Measurements from ENCODE around the gene FETUB.
A peak's percentile ranks its signal among the peaks of the same experiment; 100 is the strongest.
"Not testable (repeated sequence)": the region's sequence is repeated elsewhere in the genome, so short reads cannot be mapped to it uniquely, and the experiment has no call there.

FETUB gene

GRCh38 chr3:186613637-186614265 lies 26.4 kb upstream of the FETUB start:
- no peak for DNase-seq (ENCODE audit: low spot score)

DNA sequence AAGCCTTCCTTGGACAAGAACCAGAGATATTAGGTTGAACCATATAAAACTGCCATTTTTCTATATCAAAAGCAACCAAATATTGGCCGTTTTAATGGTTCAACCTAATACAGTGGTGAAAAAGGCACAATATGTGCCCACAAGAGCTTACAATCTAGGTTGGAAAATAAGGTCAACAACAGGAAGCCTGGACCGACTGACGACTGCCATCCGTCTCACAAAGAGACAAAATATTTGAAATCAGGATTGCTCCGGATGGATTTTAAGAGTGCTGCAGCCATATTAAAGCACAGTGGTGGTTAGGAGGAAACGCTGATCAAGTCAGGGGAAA lies 26.0 kb upstream of the FETUB start:
- DNase-seq (ENCODE audit: low spot score): no peak

- peak; percentile 85 for DNase-seq (ENCODE audit: low spot score)
Measured at GRCh38 chr3:186614597-186615483, 25.4 kb upstream of the FETUB start.

DNA sequence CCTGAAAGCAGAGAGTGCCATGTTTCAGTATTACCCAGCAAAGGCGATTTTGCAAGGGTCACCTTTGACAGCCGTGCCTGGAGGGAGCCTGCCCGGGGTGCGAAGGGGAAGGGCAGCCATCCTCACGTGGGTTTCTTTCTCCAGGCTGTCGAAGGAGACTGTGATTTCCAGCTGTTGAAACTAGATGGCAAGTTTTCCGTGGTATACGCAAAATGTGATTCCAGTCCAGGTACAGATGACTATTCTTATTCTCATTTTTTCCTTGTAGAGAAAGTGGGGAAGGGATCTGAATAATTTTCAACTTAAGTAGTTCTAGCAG lies 23.9 kb upstream of the FETUB start:
- DNase-seq (ENCODE audit: low spot score): no peak

DNA sequence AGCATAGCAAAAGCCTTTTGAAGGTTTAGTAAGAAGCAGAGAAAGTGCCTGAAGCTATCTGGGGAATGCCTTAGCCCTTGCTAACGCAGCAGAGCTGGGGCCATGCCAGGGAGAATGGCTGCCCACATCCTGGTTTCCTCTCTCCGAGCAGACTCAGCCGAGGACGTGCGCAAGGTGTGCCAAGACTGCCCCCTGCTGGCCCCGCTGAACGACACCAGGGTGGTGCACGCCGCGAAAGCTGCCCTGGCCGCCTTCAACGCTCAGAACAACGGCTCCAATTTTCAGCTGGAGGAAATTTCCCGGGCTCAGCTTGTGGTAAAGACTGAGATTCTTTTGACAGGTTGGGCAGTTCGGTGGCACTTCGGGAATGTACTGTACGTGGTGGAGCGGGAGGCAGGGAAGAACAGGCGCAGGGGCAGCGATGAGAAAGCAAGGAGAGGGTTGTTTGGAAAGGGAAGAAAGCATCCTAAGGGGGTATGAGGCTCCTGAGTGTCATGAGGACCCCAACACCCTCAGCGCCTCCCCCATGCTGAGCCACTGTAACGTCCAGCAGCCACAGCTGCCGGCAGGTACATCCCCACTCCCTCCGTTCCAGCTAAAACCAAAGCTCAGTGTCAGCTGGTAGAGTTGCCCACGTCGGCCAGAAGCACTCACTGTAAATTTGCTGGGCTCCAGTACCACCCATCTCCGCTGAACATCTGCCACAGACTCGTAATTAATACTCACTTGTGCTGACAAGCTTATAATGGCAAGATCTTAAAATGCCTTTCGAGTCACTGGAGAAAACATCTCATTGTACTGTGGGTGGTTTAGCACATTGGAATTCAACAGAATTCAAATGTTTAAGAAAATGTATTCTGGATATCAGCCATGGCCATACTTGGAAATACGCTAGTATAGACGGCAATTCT lies 22.9 kb upstream of the FETUB start:
- peak; percentile 98 for DNase-seq (ENCODE audit: low spot score)

DNA sequence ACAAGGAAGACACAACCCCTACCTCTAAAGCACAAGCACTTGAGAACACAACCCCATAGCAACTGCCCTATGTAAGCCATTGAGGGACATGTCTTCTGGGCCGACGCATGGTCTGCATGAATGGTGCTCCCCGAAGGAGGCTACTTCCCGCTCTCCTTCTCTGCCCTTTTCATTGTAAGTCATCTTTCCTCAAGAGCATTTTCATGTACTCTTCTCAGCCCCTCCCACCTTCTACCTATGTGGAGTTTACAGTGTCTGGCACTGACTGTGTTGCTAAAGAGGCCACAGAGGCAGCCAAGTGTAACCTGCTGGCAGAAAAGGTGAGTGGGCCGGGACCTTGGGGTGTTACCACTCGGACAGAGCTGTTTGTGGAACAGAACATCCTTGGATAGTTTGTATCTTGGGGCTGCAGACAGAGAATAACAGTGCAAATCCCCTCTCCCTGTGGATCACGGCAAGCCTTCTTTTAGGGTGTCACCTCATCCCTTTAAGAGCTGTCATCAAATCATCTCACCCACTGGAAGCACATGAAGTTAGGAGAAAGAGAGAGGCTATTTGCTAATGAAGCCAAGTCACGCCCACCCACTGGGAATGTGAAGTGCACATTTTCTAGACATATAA lies 21.8 kb upstream of the FETUB start:
- DNase-seq (ENCODE audit: low spot score): no peak

DNA sequence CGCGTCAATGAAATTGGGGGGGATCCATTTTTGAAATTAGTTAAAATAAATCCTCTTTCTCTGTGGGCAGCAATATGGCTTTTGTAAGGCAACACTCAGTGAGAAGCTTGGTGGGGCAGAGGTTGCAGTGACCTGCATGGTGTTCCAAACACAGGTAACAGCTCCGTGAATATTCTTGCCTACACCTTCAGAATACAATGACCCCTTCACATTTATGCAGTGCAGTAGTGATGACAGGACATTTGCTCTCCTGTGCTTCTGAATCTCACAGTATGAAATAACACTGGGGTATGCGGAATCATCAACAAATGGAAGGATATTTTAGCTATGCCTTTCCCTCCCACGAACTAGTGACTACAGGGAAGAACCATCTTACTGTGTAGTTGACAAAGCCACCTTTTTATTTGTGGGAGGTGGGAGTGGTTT lies 20.4 kb upstream of the FETUB start:
- DNase-seq (ENCODE audit: low spot score): no peak

- no peak for DNase-seq (ENCODE audit: low spot score)
Measured at GRCh38 chr3:186620213-186621092, 19.7 kb upstream of the FETUB start.

DNA sequence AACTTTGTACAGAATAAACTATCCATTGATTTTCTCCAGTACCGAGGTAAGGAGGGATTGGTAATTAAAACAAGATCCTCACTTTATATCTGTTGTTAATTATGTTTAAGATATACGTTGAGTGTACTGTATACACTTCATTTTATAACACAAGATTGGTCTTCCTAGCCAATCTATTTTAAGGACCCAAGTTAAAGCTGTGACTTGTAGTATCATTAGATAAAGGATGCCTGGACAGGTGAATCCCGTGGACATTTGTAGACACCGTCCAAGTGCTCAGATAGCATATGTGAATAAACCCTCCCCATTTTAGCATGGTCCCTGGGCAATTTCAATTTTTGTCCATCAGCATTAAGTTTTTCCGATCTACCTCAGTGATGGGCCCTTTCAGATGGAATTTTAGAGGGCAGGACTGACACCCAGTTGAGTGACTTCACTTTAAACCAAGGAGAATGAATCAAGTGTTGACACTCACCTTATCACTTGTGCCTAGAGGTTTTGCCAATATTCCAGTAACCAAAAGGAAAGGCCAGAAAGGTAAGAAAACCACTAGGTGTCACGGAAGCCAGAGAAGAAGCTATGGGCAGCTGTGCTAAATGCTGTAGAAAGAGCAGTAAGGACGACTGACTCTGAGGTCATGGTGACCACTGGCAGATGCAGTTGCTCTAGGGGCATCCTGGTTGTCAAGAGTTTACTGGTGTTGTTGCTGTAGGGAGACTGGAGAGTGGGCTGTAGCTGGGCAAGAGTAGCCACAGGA lies 18.1 kb upstream of the FETUB start:
- no peak for DNase-seq (ENCODE audit: low spot score)

DNA sequence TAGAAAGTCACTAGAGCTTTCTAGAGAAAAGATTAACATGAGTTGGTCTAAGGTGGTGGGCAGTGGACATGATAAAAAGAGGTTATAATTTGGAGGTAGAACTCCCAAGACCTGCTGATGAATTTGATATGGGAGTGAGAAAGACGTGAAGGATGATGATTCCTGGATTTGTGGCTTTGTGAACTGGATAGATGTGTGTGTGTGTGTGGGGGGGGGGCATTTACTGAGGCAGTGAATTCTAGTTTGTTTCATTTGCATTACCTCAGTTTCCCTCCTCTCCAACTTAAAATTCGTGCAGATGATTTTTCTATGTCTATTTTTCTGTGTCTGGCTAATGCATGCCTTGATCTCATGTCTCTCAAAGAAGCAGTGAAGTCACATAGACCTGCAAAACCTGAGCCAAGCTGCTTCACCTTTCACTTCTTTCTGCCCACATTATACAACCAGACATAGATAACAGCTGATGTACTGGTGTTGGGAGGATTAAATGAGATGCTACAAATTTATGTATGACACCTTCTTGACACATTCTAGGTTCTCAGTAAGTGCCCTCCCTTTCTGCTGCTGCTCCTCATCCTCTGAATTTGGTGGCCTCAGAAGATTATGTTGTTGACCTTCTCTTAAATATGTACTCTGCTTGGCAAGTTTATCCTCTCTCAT lies 17.4 kb upstream of the FETUB start:
- DNase-seq (ENCODE audit: low spot score): no peak

DNA sequence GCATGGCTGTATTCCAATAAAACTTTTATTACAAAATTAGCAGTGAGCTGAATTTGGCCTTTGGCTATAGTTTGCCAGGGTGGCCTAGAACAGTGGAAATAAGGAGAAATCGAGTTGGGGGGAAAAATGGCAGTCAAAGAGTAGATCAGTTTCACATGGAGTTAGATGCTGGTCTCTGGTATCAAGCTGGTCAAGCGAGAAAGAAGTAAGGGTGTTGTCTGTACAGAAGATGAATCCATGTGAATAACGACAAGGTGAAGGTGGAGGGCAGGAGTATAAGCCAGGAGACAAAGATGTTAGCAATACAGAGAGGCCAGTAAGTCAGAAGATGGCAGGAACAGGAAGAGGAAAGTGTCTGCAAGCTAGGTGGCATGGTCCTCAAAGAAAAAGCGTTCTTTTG lies 15.6 kb upstream of the FETUB start:
- no peak for DNase-seq (ENCODE audit: low spot score)

DNA sequence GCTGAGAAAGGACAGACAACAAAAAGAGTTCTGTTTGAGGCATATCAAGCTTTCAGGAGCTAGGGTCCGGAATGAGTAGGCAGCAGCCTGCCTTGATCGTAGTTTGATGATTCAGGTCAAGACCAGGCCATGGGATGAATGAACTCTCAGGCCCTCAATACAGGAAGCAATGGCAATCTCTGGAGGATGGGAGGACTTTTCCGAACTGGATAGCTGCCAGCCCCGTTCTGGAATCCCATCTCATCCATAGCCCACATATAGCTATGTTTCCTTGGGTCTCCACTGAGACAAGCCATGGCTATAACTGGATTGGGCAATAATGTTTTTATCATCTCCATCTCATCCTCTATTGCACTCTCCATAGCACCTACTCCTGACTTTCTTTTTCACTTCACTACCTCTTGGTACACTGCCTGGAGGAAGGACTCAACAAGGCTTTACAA lies 14.6 kb upstream of the FETUB start:
- no peak for DNase-seq (ENCODE audit: low spot score)

DNA sequence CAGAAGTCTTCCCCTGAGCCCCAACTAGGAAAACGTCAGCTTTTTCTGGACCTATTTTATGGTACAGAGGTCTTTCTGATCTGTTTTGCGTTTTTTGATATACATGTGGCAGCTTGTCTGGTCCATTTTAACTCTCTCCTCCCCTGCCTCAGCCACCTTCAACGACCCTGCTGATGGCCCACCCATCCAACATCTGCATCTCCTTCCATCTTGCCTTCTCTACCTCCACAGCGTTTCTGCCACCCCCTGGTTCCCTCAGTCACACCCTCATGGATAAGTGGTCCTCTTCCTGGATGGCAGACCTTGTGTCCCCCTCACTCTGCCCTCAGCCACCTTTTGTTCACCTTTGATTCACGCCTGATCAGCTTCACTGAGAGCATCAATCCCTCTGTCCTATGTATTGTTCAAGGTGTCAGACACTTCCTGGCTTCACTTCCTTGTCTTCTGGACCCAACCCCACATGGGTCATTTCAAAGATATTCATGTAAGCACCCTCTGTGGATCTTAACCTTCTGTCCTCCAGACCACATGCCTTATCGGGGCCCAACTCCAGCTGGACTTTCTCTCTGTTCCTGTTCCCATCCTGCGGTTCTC lies 13.8 kb upstream of the FETUB start:
- DNase-seq (ENCODE audit: low spot score): no peak

DNA sequence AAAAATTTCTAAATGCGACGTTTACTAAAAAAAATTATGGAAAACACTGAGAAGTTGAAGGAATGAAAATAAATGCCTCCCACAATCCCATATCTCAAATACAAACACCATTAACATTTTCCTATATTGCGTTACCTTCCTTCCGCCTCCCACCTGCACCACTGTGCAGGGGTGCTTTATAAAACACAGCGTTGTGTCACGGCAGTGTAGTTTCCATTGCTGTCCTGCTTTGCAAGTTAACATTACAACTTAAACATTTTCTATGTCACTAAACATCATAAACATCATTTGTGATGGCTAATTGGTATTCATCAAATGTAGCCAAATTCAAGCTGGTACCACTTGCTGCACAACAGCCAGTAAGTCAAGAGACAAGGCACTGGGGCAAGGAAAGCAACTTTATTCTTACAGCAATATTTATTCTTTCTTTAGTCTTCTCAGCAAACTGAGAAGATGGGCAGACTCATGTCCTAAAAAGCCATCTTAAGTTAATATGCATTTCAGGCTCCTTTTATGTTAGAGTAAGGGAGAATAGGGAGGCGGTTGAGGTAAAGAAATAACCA lies 12.3 kb upstream of the FETUB start:
- DNase-seq (ENCODE audit: low spot score): no peak

DNA sequence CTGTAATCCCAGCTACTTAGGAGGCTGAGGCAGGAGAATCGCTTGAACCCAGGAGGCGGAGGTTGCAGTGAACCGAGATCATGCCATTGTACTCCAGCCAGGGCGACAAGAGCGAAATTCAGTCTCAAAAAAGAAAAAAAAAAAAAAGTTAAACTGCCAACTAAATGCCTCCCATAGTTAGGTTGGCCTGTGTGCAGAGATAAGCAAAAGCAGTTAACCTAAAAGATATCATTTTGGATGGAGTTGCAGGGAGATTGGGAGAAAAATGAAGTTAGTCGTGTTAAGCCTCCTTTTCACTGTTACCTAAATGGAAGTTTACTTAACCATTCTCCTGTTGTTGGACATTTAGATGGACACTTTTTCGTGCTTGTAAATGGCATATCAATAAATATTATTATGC lies 11.4 kb upstream of the FETUB start:
- DNase-seq (ENCODE audit: low spot score): no peak

GRCh38 chr3:186630950-186631641 lies 9.1 kb upstream of the FETUB start:
- no peak for DNase-seq (ENCODE audit: low spot score)

DNA sequence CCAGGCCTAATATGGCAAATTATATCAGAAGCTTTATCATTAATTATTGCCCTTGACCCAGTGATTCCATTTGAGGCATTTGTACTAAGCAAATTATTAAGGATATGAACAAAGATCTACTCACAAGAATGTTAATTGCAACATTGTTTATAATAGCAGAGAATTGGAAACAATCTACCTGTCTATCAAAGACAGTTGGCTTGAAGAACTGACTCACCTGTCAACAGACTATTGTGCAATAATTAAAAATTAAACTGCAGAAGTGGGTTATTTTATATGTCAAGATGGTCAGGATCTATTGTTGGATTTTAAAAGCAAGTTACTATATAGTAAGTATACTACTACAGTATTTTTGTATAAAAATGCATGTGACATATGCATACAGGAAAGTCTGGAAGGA lies 6.7 kb upstream of the FETUB start:
- no peak for DNase-seq (ENCODE audit: low spot score)

DNA sequence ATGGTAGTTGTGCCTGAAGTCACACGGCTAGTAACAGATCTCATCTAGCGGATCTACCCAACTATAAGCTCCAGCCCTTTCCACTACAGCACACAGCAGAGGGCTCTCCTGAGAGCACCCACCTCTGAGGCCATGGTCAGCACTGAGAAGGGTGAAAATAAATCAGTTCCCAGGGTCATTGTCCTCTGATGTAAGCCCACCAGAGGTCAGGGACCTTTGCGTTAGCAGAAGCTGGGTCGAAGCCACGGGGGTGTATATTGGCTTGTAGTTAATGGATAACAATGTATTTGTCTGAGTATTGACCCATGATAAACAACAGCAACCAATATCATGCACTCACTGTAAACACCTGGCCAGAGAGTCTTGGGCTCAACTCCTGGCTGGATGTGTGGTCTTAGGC lies 6.0 kb upstream of the FETUB start:
- not testable (repeated sequence) for DNase-seq (ENCODE audit: low spot score)

DNA sequence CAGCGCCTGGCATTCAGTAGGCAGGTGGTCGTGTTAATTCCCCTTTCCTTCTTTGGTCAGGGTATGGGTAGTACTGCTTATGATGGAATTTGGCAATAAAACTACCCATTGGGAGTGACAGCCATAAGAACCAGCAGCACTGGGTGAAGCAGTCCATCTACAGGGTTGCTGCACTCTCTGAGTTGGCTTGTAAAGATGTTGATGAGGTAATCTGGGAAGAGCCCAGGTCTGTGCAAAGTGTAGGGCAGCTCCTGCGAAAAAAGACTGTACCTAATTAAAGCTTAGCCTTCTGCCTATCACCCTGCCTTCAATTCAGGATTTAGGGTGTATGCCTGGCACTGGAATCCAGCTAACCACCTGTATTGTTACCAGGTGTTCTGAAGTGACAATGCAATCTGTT lies 4.7 kb upstream of the FETUB start:
- no peak for DNase-seq (ENCODE audit: low spot score)
